Prostate gland (tissue), 2 donors: Measurements from ENCODE around the gene OTUD5.
A peak's percentile ranks its signal among the peaks of the same experiment; 100 is the strongest.

Experiments
- POLR2A ChIP-seq: fragments of 450-650 bp; IDR thresholded peaks from one replicate; pipeline ENCODE4 v1.6.1; 2016; ENCODE audit warnings: antibody characterized with exemption, mild to moderate bottlenecking
- TF ChIP-seq, protein P1 (sequence below), 4 experiments: fragments of 200-600 bp in 2 of 4; fragments of 450-650 bp in 2 of 4; sonication (generic) in 2 of 4; IDR thresholded peaks; 1 replicate in 3 of 4; 2 replicates in 1 of 4; pipeline ENCODE4 v1.5.1; 2016 to 2019; ENCODE audit warnings: antibody characterized with exemption in 4 of 4, mild to moderate bottlenecking in 2 of 4, moderate library complexity in 2 of 4

DNA sequence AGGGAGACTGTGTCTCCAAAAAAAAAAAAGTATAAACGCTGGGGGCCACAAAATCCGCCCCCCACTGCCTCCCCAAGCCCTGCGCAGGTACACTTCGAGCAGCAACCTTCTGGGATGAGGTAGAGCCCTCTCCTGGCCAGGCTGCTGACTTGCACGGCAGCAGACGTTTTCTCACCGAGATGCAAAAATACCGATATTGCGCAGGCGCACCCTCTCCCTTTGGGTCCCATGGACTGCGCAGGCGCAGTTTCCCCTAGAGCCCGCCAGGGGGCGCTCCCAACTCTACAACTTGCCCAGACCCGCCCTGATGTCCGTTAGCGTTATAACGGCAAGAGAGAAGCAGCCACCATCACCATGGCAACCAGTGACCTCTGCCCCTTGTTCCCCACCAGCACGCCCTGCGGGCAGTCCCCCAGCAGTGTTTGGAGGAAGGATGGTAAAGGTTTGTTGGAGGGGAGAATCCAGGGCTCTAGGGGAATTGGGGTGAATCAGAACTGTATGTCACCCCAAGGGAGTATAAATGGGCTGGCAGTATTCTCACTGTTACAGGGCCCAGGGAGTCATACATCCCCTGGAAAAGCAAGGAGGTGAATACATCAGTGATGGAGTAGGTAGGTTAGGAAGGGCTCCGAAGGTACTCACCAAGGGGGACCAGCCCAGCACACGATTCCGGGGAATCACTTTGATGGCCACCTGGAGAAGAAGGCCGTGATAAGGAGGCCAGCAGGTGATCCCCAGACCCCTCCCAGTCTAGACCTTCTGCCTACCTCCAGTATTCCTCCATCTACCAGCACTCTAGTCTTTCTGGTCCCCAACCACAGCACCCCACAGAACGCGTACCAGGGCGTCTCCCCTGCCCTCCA lies 40.0 kb downstream of the OTUD5 start:
- TF ChIP-seq, protein P1, sequence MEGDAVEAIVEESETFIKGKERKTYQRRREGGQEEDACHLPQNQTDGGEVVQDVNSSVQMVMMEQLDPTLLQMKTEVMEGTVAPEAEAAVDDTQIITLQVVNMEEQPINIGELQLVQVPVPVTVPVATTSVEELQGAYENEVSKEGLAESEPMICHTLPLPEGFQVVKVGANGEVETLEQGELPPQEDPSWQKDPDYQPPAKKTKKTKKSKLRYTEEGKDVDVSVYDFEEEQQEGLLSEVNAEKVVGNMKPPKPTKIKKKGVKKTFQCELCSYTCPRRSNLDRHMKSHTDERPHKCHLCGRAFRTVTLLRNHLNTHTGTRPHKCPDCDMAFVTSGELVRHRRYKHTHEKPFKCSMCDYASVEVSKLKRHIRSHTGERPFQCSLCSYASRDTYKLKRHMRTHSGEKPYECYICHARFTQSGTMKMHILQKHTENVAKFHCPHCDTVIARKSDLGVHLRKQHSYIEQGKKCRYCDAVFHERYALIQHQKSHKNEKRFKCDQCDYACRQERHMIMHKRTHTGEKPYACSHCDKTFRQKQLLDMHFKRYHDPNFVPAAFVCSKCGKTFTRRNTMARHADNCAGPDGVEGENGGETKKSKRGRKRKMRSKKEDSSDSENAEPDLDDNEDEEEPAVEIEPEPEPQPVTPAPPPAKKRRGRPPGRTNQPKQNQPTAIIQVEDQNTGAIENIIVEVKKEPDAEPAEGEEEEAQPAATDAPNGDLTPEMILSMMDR (IDR thresholded peaks at IDR 0.05): peak; percentile 78 to 97 (median 96)
- TF ChIP-seq POLR2A: no peak
